ENCODE measurements around the gene KPNA3. TPM values are rescaled to one million over a fixed set of nuclear protein-coding genes. Genes with fewer than 3 reads are reported as not detected.
A peak's percentile ranks its signal among the peaks of the same experiment; 100 is the strongest.

The KPNA3 gene
- total RNA-seq, 1 experiment from 2014 or later, result 49.7 TPM

DNA sequence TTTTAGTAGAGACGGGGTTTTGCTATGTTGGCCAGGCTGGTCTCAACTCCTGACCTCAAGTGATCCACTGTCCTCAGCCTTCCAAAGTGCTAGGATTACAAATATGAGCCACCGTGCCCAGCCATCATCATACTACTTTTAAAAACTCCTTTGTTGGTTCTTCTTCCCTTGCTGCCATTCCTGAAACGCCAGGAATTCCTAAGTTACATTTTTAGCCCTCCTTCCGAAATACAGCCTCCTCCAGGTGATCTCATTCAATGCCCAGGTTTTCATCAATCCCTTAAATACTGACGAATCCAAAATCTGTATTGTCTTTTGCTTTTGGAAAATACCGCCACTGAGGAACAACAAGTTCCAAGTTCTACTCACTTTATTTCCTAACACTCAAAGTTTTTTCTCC, 75.9 kb downstream of the KPNA3 start:
- no CpG with 5 or more reads among the region's 6 CpGs for WGBS (ENCODE audit: extremely low coverage, insufficient read length, low lambda C conversion rate)
- Histone ChIP-seq H3K23me2 (ENCODE audit: insufficient read length, low read depth, low read length, poor library complexity, severe bottlenecking) (no peaks in the 10 kb centered on the region), H3K18ac (ENCODE audit: insufficient read length, low read depth, low read length) (no peak overlapping the region), H3T11ph (ENCODE audit: low read length) (no peak overlapping the region), H4K8ac (replicated peaks; ENCODE audit: insufficient read length, low read depth, low read length) (no peak overlapping the region), H4K91ac (ENCODE audit: insufficient read length, low read depth, low read length) (no peak overlapping the region), H3K56ac (ENCODE audit: insufficient read length, low read depth, low read length) (no peak overlapping the region), H4K20me1 (ENCODE audit: control insufficient read depth, insufficient read depth, insufficient read length) (no peaks in the 10 kb centered on the region), H3K23ac (ENCODE audit: insufficient read length, low read depth, low read length) (no peak overlapping the region), H3K4me2 (ENCODE audit: insufficient read depth, insufficient read length, low read length) (no peak overlapping the region), H2BK5ac (ENCODE audit: insufficient read length, low read length) (no peak overlapping the region), H2BK20ac (ENCODE audit: low read depth, low read length, poor library complexity, severe bottlenecking) (no peak overlapping the region), H3K4me1 (ENCODE audit: insufficient read depth, low read length) (no peaks in the 10 kb centered on the region), H4K5ac (ENCODE audit: insufficient read length, low read depth, low read length) (no peak overlapping the region), H2AFZ (ENCODE audit: low read length) (no peak overlapping the region), H3K9me3 (ENCODE audit: control insufficient read depth, low read depth, low read length) (no peaks in the 10 kb centered on the region), H2BK12ac (ENCODE audit: insufficient read length, low read depth, low read length) (no peak overlapping the region), H3K27me3 (ENCODE audit: insufficient read depth, low read length) (no peaks in the 10 kb centered on the region), H3K27ac (ENCODE audit: insufficient read length, low read depth, low read length) (no peak overlapping the region), H2AK5ac (ENCODE audit: insufficient read length, low read length) (no peak overlapping the region), H2BK120ac (ENCODE audit: low read depth, low read length, poor library complexity, severe bottlenecking) (no peak overlapping the region), H3K79me1 (ENCODE audit: insufficient read depth, low read depth, low read length, poor library complexity, severe bottlenecking) (no peaks in the 10 kb centered on the region), H3K79me2 (ENCODE audit: insufficient read depth, low read length) (no peaks in the 10 kb centered on the region), H2BK15ac (ENCODE audit: low read depth, low read length) (no peak overlapping the region), H3K14ac (ENCODE audit: insufficient read depth, low read length) (no peak overlapping the region), H3K4ac (ENCODE audit: low read depth, low read length) (no peak overlapping the region), H3K9ac (ENCODE audit: extremely low read depth, insufficient read length, low read length) (no peak overlapping the region)
- Mint-ChIP-seq H3K36me3 (ENCODE audit: insufficient read depth in 1 of 3, low read depth in 3 of 3) (peaks cover 28 to 54% (median 52%) of the 10 kb centered on the region in 3 experiments), H3K4me1 (peaks cover 8 to 11% of the 10 kb centered on the region in 2 experiments), H3K27ac (peak overlapping the region in 2 of 3 experiments; percentile 79 to 80; a peak in 5 of 7 replicates), H3K4me3 (no peak overlapping the region), H3K9me3 (peaks cover 8% of the 10 kb centered on the region in 2 experiments; a peak in 4 of 5 replicates), H3K27me3 (ENCODE audit: low read depth) (no peaks in the 10 kb centered on the region)
- TF ChIP-seq, protein P1, sequence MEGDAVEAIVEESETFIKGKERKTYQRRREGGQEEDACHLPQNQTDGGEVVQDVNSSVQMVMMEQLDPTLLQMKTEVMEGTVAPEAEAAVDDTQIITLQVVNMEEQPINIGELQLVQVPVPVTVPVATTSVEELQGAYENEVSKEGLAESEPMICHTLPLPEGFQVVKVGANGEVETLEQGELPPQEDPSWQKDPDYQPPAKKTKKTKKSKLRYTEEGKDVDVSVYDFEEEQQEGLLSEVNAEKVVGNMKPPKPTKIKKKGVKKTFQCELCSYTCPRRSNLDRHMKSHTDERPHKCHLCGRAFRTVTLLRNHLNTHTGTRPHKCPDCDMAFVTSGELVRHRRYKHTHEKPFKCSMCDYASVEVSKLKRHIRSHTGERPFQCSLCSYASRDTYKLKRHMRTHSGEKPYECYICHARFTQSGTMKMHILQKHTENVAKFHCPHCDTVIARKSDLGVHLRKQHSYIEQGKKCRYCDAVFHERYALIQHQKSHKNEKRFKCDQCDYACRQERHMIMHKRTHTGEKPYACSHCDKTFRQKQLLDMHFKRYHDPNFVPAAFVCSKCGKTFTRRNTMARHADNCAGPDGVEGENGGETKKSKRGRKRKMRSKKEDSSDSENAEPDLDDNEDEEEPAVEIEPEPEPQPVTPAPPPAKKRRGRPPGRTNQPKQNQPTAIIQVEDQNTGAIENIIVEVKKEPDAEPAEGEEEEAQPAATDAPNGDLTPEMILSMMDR (conservative IDR thresholded peaks at IDR 0.05), result no peak
- DNase-seq, result no peak
